ENCODE measurements around the gene APOF. TPM values are rescaled to one million over a fixed set of nuclear protein-coding genes. Genes with fewer than 3 reads are reported as not detected.

APOF gene
- total RNA-seq, 6 experiments from 2014 or later: not detected

- Mint-ChIP-seq H3K36me3 (ENCODE audit: low read depth) (peaks cover 13% of the 10 kb centered on the region), H3K4me3 (no peak overlapping the region), H3K27me3 (ENCODE audit: insufficient read depth) (peaks cover 16% of the 10 kb centered on the region), H3K4me1 (ENCODE audit: low read depth) (no peaks in the 10 kb centered on the region), H3K27ac (no peak overlapping the region), H3K9me3 (peaks cover 17% of the 10 kb centered on the region)
- no peak for DNase-seq
- TF ChIP-seq CTCF (IDR thresholded peaks at IDR 0.05): no peak
These were observed 35.7 kb upstream of the APOF start for GRCh38 chr12:56398324-56398723.

- no peak overlapping the region for H3K27ac Mint-ChIP-seq
- no peak for TF ChIP-seq CTCF (IDR thresholded peaks at IDR 0.05)
These were observed 29.7 kb upstream of the APOF start for GRCh38 chr12:56392331-56392730.

GRCh38 chr12:56391721-56392120, 29.1 kb upstream of the APOF start:
- Mint-ChIP-seq H3K27ac (no peak overlapping the region), H3K27me3 (ENCODE audit: insufficient read depth) (peaks cover 2% of the 10 kb centered on the region)

More at GRCh38 chr12:56392331-56392730, 29.7 kb upstream of the APOF start:
- H3K36me3 Mint-ChIP-seq (ENCODE audit: low read depth): no peaks in the 10 kb centered on the region
- H3K4me1 Mint-ChIP-seq (ENCODE audit: low read depth): peaks cover 4% of the 10 kb centered on the region
- peaks cover 5% of the 10 kb centered on the region; the same call in 1 of the 2 replicates for H3K9me3 Mint-ChIP-seq
- H3K27me3 Mint-ChIP-seq (ENCODE audit: insufficient read depth): peaks cover 2% of the 10 kb centered on the region
- H3K4me3 Mint-ChIP-seq: no peak overlapping the region
- no peak for DNase-seq

GRCh38 chr12:56389412-56389811, 26.8 kb upstream of the APOF start:
- DNase-seq: no peak
- no peaks in the 10 kb centered on the region for H3K36me3 Mint-ChIP-seq (ENCODE audit: low read depth)
- H3K4me3 Mint-ChIP-seq: no peak overlapping the region
- peaks cover 2% of the 10 kb centered on the region for H3K27me3 Mint-ChIP-seq (ENCODE audit: insufficient read depth)
- H3K9me3 Mint-ChIP-seq: peaks cover 5% of the 10 kb centered on the region; the same call in 1 of the 2 replicates
- peaks cover 14% of the 10 kb centered on the region for H3K4me1 Mint-ChIP-seq (ENCODE audit: low read depth)
- H3K27ac Mint-ChIP-seq: no peak overlapping the region
- no peak for TF ChIP-seq CTCF (IDR thresholded peaks at IDR 0.05)

More at GRCh38 chr12:56391721-56392120, 29.1 kb upstream of the APOF start:
- H3K4me3 Mint-ChIP-seq: no peak overlapping the region
- H3K9me3 Mint-ChIP-seq: peaks cover 5% of the 10 kb centered on the region; the same call in 1 of the 2 replicates
- no peaks in the 10 kb centered on the region for H3K36me3 Mint-ChIP-seq (ENCODE audit: low read depth)
- no peak for TF ChIP-seq CTCF (IDR thresholded peaks at IDR 0.05)
- DNase-seq: no peak
- H3K4me1 Mint-ChIP-seq (ENCODE audit: low read depth): peaks cover 10% of the 10 kb centered on the region

GRCh38 chr12:56387152-56387736, 24.6 kb upstream of the APOF start:
- peaks cover 5% of the 10 kb centered on the region; the same call in 1 of the 2 replicates for H3K9me3 Mint-ChIP-seq
- peak; percentile 11 for DNase-seq
- H3K36me3 Mint-ChIP-seq (ENCODE audit: low read depth): no peaks in the 10 kb centered on the region
- H3K27me3 Mint-ChIP-seq (ENCODE audit: insufficient read depth): peaks cover 2% of the 10 kb centered on the region
- H3K4me1 Mint-ChIP-seq (ENCODE audit: low read depth): peaks cover 14% of the 10 kb centered on the region
- peak overlapping the region; percentile 49 for H3K27ac Mint-ChIP-seq
- peak overlapping the region; percentile 54 for H3K4me3 Mint-ChIP-seq
- no peak for TF ChIP-seq CTCF (IDR thresholded peaks at IDR 0.05)

Data from HFFc6 (cell line).